NCI-H345 treated with DMSO at 0.1 percent for 48 hours (cell line): Measurements from ENCODE around the gene TERT.

Experiments
- DNase-seq: peaks from one replicate; lab custom pipeline; 2025; ENCODE audit not compliant: unreplicated experiment; lab: John Stamatoyannopoulos, UW

Gene TERT

DNA sequence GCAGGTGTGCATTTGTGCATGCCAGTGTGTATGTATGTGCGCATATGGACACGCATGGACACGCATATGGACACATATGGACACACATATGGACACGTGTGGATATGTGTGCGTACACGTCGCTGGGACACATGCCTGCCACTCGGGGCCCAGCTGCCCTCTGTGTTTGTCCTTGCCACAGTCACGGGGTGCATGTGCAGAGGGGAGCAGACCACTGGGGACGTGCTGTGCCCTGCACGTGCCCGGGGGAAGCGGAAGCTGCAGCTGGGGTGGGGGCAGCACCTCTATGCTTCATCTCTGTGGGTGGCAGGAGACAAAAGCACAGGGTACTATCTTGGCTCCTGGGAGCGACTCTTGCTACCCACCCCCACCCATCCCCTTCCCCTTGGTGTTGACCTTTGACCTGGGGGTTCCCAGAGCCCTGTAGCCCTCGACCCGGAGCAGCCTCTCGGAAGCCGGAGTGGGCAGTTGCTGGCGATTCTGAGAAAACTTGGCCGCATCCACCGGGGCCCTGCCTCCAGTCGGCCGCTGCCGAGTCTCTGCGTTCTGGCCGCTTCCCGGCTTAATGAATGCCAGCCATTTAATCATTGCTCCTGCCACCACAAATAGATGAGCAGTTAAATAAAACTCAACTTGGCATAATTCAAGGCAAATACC lies 72.1 kb downstream of the TERT start:
- no peak for DNase-seq

DNA sequence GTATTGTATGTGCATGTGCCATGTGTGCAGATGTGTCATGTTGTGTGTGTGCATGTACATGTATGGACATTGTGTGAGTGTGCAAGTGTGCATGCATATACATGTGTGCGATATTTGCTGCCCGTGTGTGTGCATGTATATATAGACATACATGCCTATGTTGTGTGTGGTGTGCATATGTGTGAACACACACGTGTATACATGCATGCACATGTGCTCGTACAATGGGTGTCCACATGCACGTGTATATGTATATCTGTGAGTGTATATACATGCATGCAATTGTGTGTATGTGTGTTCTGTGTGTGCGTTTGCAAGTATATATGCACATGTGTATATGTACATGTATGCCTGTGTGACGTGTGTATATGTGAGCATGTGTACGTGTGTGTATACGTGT lies 72.7 kb downstream of the TERT start:
- DNase-seq: no peak

DNA sequence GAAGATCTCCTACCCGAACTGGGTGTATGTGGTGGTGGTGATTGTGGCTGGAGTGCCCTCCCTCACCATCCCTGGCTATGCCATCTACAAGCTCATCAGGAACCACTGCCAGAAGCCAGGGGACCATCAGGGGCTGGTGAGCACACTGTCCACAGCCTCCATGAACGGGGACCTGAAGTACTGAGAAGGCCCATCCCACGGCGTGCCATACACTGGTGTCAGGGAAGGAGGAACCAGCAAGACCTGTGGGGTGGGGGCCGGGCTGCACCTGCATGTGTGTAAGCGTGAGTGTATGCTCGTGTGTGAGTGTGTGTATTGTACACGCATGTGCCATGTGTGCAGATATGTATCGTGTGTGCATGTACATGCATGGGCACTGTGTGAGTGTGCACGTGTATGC lies 73.1 kb downstream of the TERT start:
- DNase-seq: no peak

DNA sequence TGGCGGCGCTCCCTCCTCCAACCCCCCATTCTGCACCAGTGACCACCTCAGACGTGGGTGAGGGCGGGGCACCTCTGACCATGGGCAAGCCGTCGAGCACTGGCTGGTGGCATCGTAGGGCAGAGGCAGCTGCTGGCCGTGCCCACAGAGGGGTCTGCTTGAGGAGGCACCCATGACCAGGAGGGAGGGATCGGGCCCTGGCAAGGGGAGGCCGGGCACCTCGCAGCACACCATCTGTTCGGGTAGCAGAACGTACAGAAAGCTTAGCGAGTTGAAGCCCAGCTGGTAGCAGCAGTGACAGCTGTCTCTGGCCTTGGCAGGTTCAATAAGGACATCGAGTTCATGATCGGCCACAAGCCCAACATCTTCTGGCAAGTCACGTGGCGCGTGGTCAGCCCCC lies 74.0 kb downstream of the TERT start:
- no peak for DNase-seq

DNA sequence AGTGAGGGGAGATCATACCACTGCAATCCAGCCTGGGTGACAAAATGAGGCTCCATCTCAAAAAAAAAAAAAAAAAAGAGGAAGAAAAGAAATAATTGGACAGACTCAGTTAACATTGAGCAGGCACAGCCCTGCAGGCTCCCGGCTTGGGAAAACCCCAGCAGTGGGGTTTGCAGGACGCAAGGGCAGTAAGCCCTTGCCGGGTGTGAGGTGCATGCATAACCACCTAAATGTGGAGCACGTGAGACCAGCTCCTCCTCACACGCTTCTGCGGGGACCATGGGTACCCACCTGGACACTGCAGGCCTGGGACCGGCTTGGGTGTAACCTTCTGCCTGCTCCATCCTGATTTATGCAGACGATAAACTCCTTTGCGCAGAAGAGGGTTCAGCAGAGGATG lies 74.5 kb downstream of the TERT start:
- DNase-seq: no peak

DNA sequence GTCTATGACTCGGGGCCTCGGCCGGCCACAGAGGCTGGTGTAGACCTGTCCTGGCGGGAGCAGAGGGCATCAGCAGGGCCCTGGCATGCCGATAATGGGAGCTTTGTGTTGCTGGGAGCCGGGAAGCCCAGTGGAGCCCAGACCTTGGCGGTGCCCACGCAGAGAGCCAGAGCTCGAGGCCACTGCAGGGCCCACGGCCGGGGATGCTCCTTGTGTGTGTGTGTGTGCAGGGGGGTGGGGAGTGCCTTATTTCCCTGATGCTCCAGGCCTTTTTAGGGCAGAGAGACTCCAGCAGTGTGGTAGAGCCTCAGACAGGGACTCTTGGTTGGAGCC lies 75.1 kb downstream of the TERT start:
- no peak for DNase-seq

DNA sequence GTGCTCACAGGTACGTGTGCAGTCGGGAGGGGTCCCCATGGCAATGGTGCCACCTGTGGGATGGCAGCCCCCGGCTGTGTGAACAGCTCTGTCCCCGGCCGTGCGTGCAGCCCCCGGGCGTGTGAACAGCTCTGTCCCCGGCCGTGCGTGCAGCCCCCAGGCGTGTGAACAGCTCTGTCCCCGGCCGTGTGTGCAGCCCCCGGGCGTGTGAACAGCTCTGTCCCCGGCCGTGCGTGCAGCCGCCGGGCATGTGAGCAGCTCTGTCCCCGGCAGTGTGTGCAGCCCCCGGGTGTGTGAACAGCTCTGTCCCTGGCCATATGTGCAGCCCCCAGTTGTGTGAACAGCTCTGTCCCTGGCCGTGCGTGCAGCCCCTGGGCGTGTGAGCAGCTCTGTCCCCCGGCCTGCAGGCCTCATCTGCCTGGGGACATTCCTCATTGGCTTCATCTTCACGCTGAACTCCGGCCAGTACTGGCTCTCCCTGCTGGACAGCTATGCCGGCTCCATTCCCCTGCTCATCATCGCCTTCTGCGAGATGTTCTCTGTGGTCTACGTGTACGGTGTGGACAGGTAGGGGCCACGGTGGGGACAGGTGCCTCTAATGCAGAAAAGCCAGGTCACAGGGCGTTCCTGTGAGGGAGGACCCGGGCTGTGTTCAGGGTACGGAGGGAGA lies 75.6 kb downstream of the TERT start:
- DNase-seq: no peak

DNA sequence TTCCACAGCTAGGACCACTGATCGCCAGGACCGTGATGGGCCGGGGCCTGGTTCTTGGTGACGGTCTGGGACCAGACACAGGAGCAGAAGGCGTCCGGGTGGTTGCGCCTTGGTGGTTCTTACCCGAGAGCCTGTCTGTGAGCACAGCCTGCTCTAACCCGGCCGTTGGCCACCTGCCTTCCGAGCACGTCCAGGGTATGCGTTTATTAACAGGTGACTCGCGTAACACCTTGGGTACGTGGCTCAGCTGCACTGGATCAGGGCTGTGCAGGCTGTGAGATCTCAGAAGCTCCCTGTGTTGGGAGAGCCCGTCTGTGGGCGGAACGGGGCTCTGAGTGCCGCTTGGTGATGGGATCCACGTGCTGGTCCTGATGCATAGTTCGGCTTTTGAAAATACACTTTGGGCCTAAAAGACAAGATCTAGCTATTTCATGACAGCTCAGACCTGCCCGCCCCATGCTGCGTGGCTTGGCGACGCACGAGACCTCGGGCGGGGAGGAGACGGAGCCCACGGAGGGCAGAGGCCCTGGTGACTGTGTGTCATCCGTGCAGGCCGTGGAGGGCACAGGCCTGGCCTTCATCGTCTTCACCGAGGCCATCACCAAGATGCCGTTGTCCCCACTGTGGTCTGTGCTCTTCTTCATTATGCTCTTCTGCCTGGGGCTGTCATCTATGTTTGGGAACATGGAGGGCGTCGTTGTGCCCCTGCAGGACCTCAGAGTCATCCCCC lies 76.4 kb downstream of the TERT start:
- no peak for DNase-seq

DNA sequence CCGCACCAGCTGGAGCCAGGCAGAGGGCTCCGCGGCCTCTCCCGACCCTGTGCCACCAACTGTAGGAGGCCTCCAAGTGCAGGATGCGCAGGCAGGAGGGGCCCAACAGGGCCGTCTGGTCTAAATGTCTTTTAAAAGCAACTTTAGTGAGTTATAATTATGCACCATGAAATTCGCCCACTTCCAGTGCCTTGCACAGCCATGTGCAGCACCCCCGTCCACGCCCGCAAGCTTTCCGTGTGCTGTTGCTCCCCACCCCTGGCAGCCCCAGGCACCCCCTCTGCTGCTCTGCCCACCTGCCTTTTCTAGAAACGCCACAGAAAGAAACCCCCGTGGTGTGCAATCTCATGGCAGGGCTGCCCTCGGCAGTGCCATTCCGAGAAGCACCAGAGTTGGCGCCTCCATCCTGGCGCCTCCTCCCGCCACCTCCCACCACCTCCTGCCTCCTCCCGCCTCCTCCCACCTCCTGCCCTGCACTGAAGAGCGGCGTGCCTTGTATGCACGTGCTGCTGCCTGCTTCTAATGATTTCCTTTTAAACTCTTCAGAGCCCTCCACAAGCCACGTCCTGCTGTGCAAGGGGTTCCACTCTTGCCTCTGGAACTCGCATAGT lies 77.2 kb downstream of the TERT start:
- DNase-seq: no peak

DNA sequence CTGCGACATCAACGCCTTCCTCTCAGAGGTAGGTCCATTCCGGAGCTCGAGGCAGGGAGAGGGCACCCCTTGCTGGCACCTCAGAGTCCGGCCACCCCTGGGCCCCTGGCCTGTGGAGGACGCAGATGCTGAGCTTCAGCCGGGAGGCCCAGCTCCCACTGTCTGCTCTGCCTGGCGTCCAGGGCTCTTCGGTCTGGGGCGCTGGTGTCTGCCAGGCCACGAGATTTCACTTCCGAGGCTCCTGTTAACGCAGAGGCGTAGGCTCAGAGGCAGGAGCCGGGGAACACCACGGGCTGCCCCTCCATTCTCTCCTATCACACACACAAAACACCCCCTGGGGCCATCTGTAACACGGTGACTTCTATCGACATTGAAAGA lies 78.0 kb downstream of the TERT start:
- no peak for DNase-seq

DNA sequence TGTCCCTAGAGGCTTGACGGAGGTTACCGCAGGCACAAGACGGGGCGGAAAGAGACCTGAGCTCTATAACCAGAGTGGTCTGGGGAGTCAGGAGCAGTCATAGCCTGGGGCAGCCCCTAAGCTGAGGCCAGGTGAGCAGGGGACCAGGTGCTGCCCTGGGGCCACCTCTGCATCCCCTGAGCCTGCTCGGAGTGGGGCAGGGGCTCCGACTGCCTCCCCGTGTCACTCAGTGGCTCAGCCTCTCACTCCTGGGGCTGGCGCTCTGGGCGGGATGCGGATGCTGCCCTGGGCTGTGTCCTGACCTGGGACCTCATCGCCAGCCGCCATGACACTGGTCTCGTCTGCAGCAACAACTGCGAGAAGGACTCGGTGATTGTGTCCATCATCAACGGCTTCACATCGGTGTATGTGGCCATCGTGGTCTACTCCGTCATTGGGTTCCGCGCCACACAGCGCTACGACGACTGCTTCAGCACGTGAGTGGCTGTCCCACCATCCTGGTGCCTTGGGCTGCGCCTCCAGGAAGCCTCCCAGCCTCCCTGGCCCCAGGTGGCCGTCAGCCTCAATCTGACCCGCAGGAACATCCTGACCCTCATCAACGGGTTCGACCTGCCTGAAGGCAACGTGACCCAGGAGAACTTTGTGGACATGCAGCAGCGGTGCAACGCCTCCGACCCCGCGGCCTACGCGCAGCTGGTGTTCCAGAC lies 78.5 kb downstream of the TERT start:
- DNase-seq: no peak

DNA sequence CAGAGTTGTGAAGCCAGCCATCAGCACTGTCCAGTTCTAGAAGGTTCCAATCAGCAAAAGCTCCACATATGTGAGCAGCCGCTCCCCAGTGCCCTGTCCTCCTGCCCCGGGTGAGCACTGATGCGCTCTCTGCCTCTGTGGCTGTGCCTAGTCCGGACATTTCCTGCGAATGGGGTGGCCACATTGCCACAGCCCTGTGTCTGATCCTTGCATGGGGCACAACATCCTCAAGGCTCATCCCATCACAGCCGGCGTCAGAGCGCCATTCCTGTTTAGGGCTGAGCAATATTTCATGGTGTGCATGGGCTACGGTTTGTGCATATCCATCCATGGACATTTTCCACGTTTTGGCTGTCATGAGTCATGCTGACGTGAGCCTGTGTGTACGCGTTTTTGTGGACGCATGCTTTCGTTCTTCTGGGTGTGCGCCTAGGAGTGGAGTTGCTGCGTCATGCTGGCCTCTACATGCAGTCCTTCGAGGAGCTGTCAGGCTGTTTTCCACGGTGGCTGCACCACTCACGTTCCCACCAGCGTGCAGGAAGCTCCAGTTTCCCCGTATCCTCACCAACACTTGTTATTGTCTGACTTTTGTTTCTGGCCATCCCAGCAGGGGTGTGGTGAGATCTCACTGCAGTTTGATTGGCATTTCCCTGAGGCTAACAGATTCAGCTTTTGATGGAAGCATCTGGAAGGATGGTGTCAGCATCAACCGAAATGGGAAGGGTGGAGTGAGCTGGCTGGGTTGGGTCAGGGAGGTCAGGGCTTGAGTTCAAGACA lies 79.4 kb downstream of the TERT start:
- DNase-seq: no peak

DNA sequence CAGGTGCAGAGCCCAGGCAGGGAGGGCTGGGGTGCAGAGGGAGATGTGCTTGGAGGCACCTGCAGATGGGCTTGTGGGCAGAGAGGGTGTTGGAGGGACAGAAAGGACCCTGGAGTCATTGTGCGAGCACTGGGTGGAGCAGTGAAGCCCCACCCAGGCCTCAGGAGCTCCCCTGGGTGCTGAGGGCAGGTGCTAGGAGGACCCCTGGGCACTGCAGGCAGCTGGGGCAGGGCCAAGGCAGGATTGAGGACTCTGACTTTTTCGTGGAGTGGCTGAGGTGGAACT lies 80.0 kb downstream of the TERT start:
- peak; percentile 61 for DNase-seq

DNA sequence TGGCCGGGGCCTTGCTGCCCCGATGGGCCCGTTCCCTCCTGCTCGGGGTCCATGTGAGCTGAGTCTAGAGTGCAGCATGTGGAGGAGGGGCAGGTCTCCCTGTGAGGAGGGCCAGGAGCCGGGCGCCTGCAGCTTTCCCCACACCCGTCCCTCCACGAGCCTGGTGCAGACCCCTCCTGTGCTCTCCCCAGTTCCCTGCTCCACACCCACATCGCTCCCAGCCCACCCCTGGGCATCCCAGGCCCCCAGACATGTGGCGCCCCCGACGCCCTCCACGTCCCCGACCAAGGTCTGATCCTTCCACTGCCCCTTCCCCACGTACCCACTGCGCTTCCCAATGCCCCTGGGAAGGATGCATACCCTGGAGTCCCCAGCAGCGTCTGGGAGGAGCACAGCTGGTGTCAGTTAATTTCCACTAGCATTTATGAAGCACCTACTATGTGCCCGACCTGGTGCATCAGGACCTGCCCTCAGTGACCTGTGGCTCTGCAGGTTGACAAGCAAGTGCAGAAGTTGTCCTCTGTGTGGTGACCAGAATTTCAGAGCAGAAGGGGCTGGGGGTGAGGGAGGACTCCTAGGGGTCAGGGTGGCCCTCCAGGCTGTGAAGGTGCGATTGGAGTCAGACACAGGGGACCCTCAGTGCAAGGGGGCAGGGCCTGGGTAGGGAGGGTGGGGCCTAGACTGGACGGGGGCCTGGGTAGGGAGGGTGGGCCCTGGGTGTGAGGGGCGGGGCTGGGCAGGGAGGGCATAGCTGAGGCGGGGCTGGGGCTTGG lies 80.5 kb downstream of the TERT start:
- no peak for DNase-seq

DNA sequence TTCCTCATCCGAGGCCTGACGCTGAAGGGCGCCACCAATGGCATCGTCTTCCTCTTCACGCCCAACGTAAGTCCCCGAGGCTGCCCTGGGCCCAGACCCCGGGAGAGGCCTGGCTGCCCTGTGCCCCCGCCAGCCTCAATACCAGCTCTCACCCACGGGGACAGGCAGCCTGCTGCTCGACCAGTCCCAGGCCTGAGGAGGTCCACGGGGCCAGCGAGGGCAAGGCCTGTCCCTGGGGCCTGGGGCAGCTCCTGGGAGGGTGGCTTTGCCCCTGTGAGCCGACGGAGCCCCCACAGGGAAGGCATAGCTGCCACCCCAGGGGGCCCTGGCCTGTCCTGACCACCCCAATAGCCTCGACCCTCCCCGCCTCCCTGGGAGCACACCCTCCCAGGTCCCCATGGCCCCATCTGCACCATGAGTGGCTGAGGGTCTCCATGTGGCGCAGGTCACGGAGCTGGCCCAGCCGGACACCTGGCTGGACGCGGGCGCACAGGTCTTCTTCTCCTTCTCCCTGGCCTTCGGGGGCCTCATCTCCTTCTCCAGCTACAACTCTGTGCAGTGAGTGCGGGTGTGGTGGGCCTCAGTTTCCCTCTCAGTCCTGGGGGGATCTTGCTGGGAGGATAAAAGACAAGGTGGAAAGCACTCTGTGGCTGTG lies 81.2 kb downstream of the TERT start:
- no peak for DNase-seq

DNA sequence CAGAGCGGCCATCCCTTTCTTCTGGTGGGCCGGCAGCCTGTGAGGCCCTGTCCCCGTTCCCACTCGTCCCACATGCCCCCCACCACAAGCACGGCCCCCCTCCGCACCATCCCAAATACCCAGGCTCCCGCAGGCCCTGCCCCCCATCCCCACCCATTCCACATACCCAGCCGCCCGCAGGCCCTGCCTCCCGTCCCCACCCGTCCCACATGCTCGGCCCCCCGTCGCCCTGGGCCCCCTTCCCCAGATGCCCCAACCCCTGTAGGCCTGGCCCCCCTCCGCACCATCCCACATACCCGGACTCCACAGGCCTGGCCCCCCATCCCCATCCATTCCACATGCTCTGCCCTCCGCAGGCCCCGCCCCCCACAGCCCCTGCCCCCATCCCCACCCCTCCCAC lies 82.0 kb downstream of the TERT start:
- no peak for DNase-seq

DNA sequence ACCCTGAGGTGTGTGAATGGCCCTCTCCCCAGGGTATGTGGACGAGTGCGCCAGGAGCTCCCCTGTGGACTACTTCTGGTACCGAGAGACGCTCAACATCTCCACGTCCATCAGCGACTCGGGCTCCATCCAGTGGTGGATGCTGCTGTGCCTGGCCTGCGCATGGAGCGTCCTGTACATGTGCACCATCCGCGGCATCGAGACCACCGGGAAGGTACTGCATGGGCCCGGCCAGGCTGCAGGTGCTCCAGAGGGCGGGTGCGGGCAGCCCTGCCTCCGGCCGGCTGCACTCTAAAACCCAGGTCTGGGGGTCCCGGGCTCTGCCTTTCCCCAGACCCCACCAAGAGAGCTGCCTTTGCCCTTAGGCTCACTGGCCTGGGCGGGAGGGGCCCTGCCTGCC lies 82.6 kb downstream of the TERT start:
- DNase-seq: no peak

DNA sequence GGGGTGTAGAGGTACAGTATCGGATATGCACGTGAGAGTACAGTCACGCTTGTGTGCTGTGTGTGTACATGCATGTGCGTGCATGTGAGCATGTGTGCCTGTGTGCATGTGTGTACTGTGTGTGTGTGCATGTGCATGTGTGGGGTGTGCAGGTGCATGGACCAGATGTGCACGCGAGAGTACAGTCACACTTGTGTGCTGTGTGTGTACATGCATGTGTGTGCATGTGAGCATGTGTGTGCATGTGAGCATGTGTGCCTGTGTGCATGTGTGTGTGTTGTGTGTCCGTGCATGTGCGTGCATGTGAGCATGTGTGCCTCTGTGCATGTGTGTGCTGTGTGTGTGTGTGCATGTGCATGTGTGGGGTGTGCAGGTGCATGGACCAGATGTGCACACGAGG lies 83.2 kb downstream of the TERT start:
- DNase-seq: no peak

DNA sequence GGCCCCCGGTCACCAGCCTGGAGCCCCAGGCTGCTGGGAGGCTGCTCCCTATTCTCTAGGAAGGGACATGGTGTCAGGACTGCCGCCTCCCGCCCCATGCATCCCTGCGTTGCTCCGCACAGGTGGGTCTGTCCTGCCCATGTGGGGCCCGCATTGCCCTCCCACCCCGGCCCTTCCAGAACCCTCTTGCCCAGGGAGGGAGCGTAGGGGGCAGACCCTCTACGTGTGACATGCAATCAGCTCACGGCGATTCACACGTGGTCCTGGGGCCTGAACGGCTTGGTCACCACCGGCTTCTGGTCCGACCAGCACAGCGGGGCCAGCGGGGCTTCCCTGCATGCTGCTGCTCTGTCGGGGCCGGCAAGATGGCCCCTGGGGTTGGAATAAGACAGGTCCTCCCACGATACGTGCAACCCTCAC lies 84.0 kb downstream of the TERT start:
- no peak for DNase-seq
